ENCODE measurements around the gene VPS29. TPM values are rescaled to one million over a fixed set of nuclear protein-coding genes. Genes with fewer than 3 reads are reported as not detected.
"Not testable (repeated sequence)": the region's sequence is repeated elsewhere in the genome, so short reads cannot be mapped to it uniquely, and the experiment has no call there.

Gene VPS29
- total and polyA plus RNA-seq, 2 of the 4 experiments (the other 2 are of a cell fraction): 122 to 150 TPM

DNA sequence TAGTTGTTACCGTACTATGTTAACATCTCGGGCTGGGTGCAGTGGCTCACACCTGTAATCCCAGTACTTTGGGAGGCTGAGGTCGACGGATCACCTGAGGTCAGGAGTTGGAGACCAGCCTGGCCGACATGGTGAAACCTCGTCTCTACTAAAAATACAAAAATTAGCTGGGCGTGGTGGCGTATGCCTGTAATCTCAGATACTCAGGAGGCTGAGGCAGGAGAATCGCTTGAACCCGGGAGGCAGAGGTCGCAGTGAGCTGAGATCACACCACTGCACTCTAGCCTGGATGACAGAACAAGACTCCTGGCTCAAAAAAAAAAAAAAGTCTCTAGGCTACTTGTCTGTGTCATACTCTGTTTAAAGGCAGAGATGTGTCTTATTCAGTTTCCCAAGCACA lies 36.1 kb downstream of the VPS29 start:
- H2AK5ac ChIP-seq (ENCODE audit: low read depth, low read length); H3K27me3 ChIP-seq (ENCODE audit: control insufficient read depth, insufficient read depth, low read length); BruUV-seq (replicated peaks); in situ Hi-C loops (cut with MboI; ENCODE audit: low sequenced_read_pairs); H2AK9ac ChIP-seq (replicated peaks; ENCODE audit: low read depth, low read length, poor library complexity); H3K9me3 ChIP-seq (ENCODE audit: control insufficient read depth, insufficient read depth, low read length); H3K27ac ChIP-seq (ENCODE audit: insufficient read depth, low read length); POLR2A ChIA-PET (ENCODE audit: unreplicated experiment); H4K20me1 ChIP-seq (ENCODE audit: insufficient read depth, low read length); H3K18ac ChIP-seq (ENCODE audit: low read depth, low read length); H3K9me1 ChIP-seq (ENCODE audit: insufficient read depth, low read length); H3K4me1 ChIP-seq (ENCODE audit: control insufficient read depth, insufficient read depth, low read length); H3K9ac ChIP-seq (ENCODE audit: low read depth, low read length); H2BK120ac ChIP-seq (ENCODE audit: low read depth, low read length); H4K5ac ChIP-seq (ENCODE audit: low read depth, low read length); CTCF ChIA-PET; H3K36me3 ChIP-seq (ENCODE audit: control insufficient read depth, insufficient read depth, low read length); H3K23ac ChIP-seq (ENCODE audit: low read depth, low read length); H3K56ac ChIP-seq (ENCODE audit: extremely low read depth, insufficient read depth, low read length); DNase-seq; H2BK5ac ChIP-seq (ENCODE audit: low read depth, low read length, poor library complexity, severe bottlenecking); dilution Hi-C loops (cut with HindIII; ENCODE audit: low sequenced_read_pairs, unreplicated experiment); H4K91ac ChIP-seq (ENCODE audit: insufficient read depth, low read depth, low read length); H4K8ac ChIP-seq (ENCODE audit: low read depth in 2 of 2, low read length in 2 of 2); H2AFZ ChIP-seq (replicated peaks; ENCODE audit: low read length, poor library complexity); H3K4me3 ChIP-seq (ENCODE audit: insufficient read depth, low read depth, low read length); H2BK15ac ChIP-seq (ENCODE audit: low read depth, low read length); H3K4me2 ChIP-seq (ENCODE audit: low read depth, low read length); H3K14ac ChIP-seq (replicated peaks; ENCODE audit: low read depth, low read length); intact Hi-C loops (cut with micrococcal nuclease); H3K4ac ChIP-seq (ENCODE audit: low read depth, low read length); H2BK20ac ChIP-seq (ENCODE audit: low read depth, low read length); ATAC-seq (ENCODE audit: low read depth): not testable (repeated sequence)
- 99% methylated on average over 8 of the region's 11 CpGs; no CpG with 5 or more reads in 1 of the 2 experiments for WGBS, 2 experiments (ENCODE audit: extremely low coverage in 2 of 2, insufficient read length in 1 of 2)
- H3K79me1 ChIP-seq (ENCODE audit: low read depth in 1 of 2, low read length in 2 of 2): peaks cover 11 to 56% of the 10 kb centered on the region in 2 experiments

Measured in IMR-90 (cell line).